ENCODE results near the gene TTC9B.

Gene TTC9B

GRCh38 chr19:40265055-40265762 lies 47.0 kb upstream of the TTC9B start:
- ChIA-PET CTCF (no interaction called here), POLR2A (no interaction called here)

GRCh38 chr19:40264314-40265054 lies 46.3 kb upstream of the TTC9B start:
- TF ChIP-seq CTCF (IDR thresholded peaks at IDR 0.05; ENCODE audit: insufficient read depth, low read length, missing control alignments), result no peak
- CTCF ChIA-PET, result no interaction called here
- no peak for DNase-seq (ENCODE audit: low read depth, low spot score)

More at GRCh38 chr19:40265055-40265762, 47.0 kb upstream of the TTC9B start:
- no peak for DNase-seq (ENCODE audit: low read depth, low spot score)
- TF ChIP-seq CTCF (IDR thresholded peaks at IDR 0.05; ENCODE audit: insufficient read depth, low read length, missing control alignments), result no peak
- H3K4me3 ChIP-seq (ENCODE audit: low read depth, low read length), result no peak overlapping the region

GRCh38 chr19:40263440-40264313 lies 45.5 kb upstream of the TTC9B start:
- DNase-seq (ENCODE audit: low read depth, low spot score), result no peak
- H3K4me3 ChIP-seq (ENCODE audit: low read depth, low read length), result no peak overlapping the region
- POLR2A ChIA-PET, result no interaction called here
- TF ChIP-seq CTCF (IDR thresholded peaks at IDR 0.05; ENCODE audit: insufficient read depth, low read length, missing control alignments), result no peak
- CTCF ChIA-PET, result no interaction called here

More at GRCh38 chr19:40264314-40265054, 46.3 kb upstream of the TTC9B start:
- POLR2A ChIA-PET, result no interaction called here
- H3K4me3 ChIP-seq (ENCODE audit: low read depth, low read length), result no peak overlapping the region

- ChIA-PET CTCF (no interaction called here), POLR2A (no interaction called here)
- no peak for TF ChIP-seq CTCF (IDR thresholded peaks at IDR 0.05; ENCODE audit: insufficient read depth, low read length, missing control alignments)
- H3K4me3 ChIP-seq (ENCODE audit: low read depth, low read length), result no peak overlapping the region
- DNase-seq (ENCODE audit: low read depth, low spot score), result no peak
These were observed 44.2 kb upstream of the TTC9B start for GRCh38 chr19:40262422-40262821.

GRCh38 chr19:40261631-40262030 lies 43.4 kb upstream of the TTC9B start:
- no peak for DNase-seq (ENCODE audit: low read depth, low spot score)
- POLR2A ChIA-PET, result no interaction called here
- CTCF ChIA-PET, result no interaction called here
- H3K4me3 ChIP-seq (ENCODE audit: low read depth, low read length), result no peak overlapping the region
- no peak for TF ChIP-seq CTCF (IDR thresholded peaks at IDR 0.05; ENCODE audit: insufficient read depth, low read length, missing control alignments)

Measured in AG04449 (cell line).